Right cardiac atrium (tissue), 5 donors: Measurements from ENCODE around the gene CPLX3. TPM values are rescaled to one million over a fixed set of nuclear protein-coding genes. Genes with fewer than 3 reads are reported as not detected.

Source experiments
- ATAC-seq, 2 donors: fragments of 200-7000 bp; cut with Tn5 transposase; one replicate each; pipeline versions ENCODE4 v1.8.0 to v1.9.1; 2020; ENCODE audit warnings: moderate library complexity in 2 of 2, mild to moderate bottlenecking in 1 of 2
- DNase-seq, 3 donors: peaks; one replicate each; pipeline ENCODE4 v3.0.0-alpha.2; 2020
- H3K27ac ChIP-seq: one replicate; pipeline ENCODE4 v1.5.1; 2013; ENCODE audit warnings: mild to moderate bottlenecking, low read length, control low read depth, moderate library complexity
- H3K27me3 ChIP-seq: one replicate; pipeline ENCODE4 v1.6.1; 2013; ENCODE audit not compliant: control insufficient read depth, insufficient read depth
- H3K4me1 ChIP-seq: one replicate; pipeline ENCODE4 v1.6.1; 2013; ENCODE audit warnings: low read length; ENCODE audit not compliant: control insufficient read depth, insufficient read depth
- H3K4me3 ChIP-seq: one replicate; pipeline ENCODE4 v1.5.1; 2013; ENCODE audit warnings: low read length, control low read depth
- H3K9me3 ChIP-seq: one replicate; pipeline ENCODE4 v1.6.1; 2013; ENCODE audit warnings: low read length; ENCODE audit not compliant: control insufficient read depth
- WGBS: extraction: QIAGEN DNeasy Blood & Tissue Kit; methylation state at CpG from one replicate; pipeline ENCODE4 v1.1.7; 2013; 5-methylcytosine and 5-hydroxymethylcytosine counted together
- intact Hi-C, 4 donors: fragments of 100-400 bp; cut with DNase I; formaldehyde crosslinking; loops; one replicate each; pipeline versions ENCODE4 v1.11.0 to v1.14.0; 2022 to 2023
- polyA plus RNA-seq: library from polyadenylated mRNA; stranded (reverse); fragments of 200-250 nt; gene quantifications from one replicate; pipeline ENCODE4 v1.2.3, GENCODE V29; 2013
- total RNA-seq, 4 donors: library from RNA; stranded (reverse); fragmentation: NEBNext Ultra II Directional; extraction: Animal tissue kit (Norgen Biotek cat#: 25700); gene quantifications; one replicate each; pipeline ENCODE4 v1.2.1, GENCODE V29; 2021
- donor health status: healthy with polysubstance abuse.
- donor health status: DM: no; HTN: yes; CAD: no.
- donor health status: DM: no; HTN: no; CAD: no.
- donor health status: DM: no; HTN: yes; CAD: no; lungs with severe emphysema.
- donor health status: DM: yes; HTN: yes; CAD: no.

Gene CPLX3
- total and polyA plus RNA-seq, 5 donors = 13.0 to 31.0 (median 16.1) TPM

GRCh38 chr15:74808840-74809229 lies 17.6 kb upstream of the CPLX3 start:
- no peak for ATAC-seq

DNA sequence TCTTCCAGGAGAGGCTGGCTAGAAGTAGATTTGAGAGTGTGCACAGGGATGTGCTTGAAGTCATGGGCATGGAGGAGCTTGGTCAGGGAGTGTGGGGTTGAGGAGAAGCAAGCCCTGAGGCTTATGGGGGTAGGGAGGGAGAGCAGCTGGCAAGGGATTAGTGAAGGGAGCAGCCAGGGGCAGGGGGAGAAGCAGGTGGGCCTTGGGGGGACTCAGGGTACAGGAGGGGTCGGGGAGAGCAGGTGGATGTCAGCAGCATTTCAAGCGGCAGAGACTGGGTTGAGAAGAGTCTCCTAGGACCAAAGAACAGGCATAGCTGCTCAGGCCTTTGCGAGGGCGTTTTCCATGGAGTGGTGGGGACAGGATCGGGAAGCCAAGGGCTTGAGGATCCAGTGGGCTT lies 17.2 kb upstream of the CPLX3 start:
- DNase-seq = peak in 2 of 3 donors; percentile 18 to 27
- 82% methylated on average over 5 of the region's 5 CpGs for WGBS

More at GRCh38 chr15:74808840-74809229, 17.6 kb upstream of the CPLX3 start:
- Histone ChIP-seq H3K4me3 (no peak overlapping the region), H3K27ac (no peak overlapping the region), H3K27me3 (no peaks in the 10 kb centered on the region), H3K4me1 (no peaks in the 10 kb centered on the region), H3K9me3 (no peaks in the 10 kb centered on the region)
- 57% methylated on average over 4 of the region's 4 CpGs for WGBS
- intact Hi-C loops = no loop called here
- peak in 1 of 3 donors; percentile 10 for DNase-seq

DNA sequence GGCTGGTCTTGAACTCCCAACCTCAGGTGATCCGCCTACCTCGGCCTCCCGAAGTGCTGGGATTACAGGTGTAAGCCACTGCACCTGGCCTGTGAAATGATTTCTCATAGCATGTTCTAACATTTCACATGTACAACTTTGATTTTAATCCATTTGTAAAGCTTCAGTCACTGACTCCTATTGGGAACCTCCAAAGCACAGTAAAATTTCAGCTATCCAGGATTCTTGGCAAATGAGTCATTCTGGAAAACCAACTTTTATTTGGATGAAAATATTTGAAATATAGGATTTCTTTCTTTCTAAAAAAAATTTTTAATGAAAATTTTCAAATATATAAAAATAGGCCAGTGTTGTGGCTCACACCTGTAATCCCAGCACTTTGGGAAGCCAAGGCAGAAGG lies 16.5 kb upstream of the CPLX3 start:
- H3K9me3 ChIP-seq = no peaks in the 10 kb centered on the region
- intact Hi-C loops = no loop called here
- H3K27me3 ChIP-seq = no peaks in the 10 kb centered on the region

More for the DNA sequence above, 17.2 kb upstream of the CPLX3 start:
- intact Hi-C loops = no loop called here
- H3K27me3 ChIP-seq = no peaks in the 10 kb centered on the region
- no peaks in the 10 kb centered on the region for H3K9me3 ChIP-seq
- H3K4me3 ChIP-seq = no peak overlapping the region
- H3K27ac ChIP-seq = no peak overlapping the region
- no peak for ATAC-seq
- no peaks in the 10 kb centered on the region for H3K4me1 ChIP-seq

GRCh38 chr15:74812533-74812932 lies 13.9 kb upstream of the CPLX3 start, which contains the start of gene LMAN1L:
TSS of gene LMAN1L (plus strand) at chr15:74812835. CDS start at chr15:74812855, 20 bp downstream.
- DNase-seq = peak; percentile 49 to 86 (median 79)
- H3K27ac ChIP-seq = peak within 1 kb of the TSS; percentile 19
- ATAC-seq = peak; percentile 70 to 72
- H3K27me3 ChIP-seq = no peaks in the 10 kb centered on the region
- peak within 1 kb of the TSS; percentile 3 for H3K4me3 ChIP-seq
- intact Hi-C loops = no loop called here
- no peaks in the 10 kb centered on the region for H3K4me1 ChIP-seq
- WGBS = 32% methylated on average over 12 of the region's 12 CpGs
- no peaks in the 10 kb centered on the region for H3K9me3 ChIP-seq

More for the DNA sequence above, 16.5 kb upstream of the CPLX3 start:
- Histone ChIP-seq H3K4me1 (no peaks in the 10 kb centered on the region), H3K27ac (no peak overlapping the region), H3K4me3 (no peak overlapping the region)
- no peak for ATAC-seq
- 86% methylated on average over 3 of the region's 3 CpGs for whole genome bisulfite sequencing
- no peak for DNase-seq

DNA sequence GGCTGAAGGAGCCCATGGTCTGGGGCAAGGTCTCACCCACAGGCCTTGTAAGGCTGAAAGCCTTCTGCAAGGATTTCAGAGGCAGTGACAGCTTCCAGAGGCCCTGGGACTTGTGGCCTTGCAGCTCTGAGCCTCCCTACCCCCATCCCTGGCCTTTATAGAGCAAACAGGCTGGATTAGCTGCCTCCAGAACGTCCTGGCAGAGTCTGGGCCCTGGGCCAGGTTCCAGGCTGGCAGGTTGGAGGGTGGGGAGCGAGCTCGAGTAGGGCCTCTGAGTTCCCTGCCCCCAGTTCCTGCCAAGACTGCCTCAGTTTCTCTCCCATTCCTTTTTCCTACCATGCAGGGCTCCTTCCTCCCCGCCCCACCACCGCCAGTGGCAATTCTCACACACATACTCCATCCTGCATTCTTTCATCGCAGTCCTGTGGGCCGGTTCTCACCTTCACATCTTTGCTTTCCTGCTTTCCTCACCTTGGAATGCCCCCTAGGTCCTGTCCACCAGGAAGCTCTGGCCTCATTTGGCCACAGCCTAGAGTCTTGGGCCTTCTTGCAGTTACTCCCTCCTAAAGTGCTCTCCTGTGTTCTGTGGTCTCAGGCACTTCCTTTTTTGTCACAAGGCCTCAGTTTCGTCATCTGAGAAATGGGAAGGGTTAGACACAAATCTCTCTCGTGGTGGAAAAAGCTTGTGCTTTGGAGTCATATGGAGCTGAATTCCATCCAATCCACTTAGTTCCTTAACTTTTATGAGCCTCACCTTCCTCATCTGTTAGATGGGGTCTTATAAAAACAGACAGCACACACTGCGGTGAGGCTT lies 11.1 kb upstream of the CPLX3 start:
- Histone ChIP-seq H3K9me3 (no peaks in the 10 kb centered on the region), H3K4me1 (no peaks in the 10 kb centered on the region), H3K27ac (peak overlapping the region; percentile 48), H3K4me3 (no peak overlapping the region), H3K27me3 (no peaks in the 10 kb centered on the region)
- 70% methylated on average over 10 of the region's 10 CpGs for WGBS
- DNase-seq (peak in 2 of 3 donors; percentile 77 to 81), ATAC-seq (peak; percentile 10 to 13)
- intact Hi-C loops = no loop called here

- no peak for ATAC-seq
- intact Hi-C loops = no loop called here
- 84% methylated on average over 15 of the region's 15 CpGs for WGBS
These were observed 10.5 kb upstream of the CPLX3 start for GRCh38 chr15:74815961-74816360.

GRCh38 chr15:74816624-74817369 lies 9.6 kb upstream of the CPLX3 start:
- Histone ChIP-seq H3K27ac (peak overlapping the region; percentile 87), H3K4me3 (no peak overlapping the region), H3K27me3 (no peaks in the 10 kb centered on the region), H3K9me3 (no peaks in the 10 kb centered on the region), H3K4me1 (peaks cover 4% of the 10 kb centered on the region)
- DNase-seq (peak in 1 of 3 donors; percentile 24), ATAC-seq (no peak)
- intact Hi-C loops = no loop called here
- WGBS = 44% methylated on average over 19 of the region's 19 CpGs

More at GRCh38 chr15:74815961-74816360, 10.5 kb upstream of the CPLX3 start:
- H3K27ac ChIP-seq = peak overlapping the region; percentile 48
- no peaks in the 10 kb centered on the region for H3K9me3 ChIP-seq
- peak in 2 of 3 donors; percentile 19 to 44 for DNase-seq
- H3K4me1 ChIP-seq = peaks cover 3% of the 10 kb centered on the region
- no peaks in the 10 kb centered on the region for H3K27me3 ChIP-seq
- no peak overlapping the region for H3K4me3 ChIP-seq

GRCh38 chr15:74817370-74817737 lies 9.1 kb upstream of the CPLX3 start:
- peak; percentile 56 to 86 (median 75) for DNase-seq
- Histone ChIP-seq H3K4me3 (no peak overlapping the region), H3K9me3 (no peaks in the 10 kb centered on the region), H3K27ac (peak overlapping the region; percentile 87), H3K4me1 (peaks cover 4% of the 10 kb centered on the region), H3K27me3 (no peaks in the 10 kb centered on the region)
- ATAC-seq = peak; percentile 69 to 73
- WGBS = 17% methylated on average over 9 of the region's 9 CpGs
- intact Hi-C loops = no loop called here

DNA sequence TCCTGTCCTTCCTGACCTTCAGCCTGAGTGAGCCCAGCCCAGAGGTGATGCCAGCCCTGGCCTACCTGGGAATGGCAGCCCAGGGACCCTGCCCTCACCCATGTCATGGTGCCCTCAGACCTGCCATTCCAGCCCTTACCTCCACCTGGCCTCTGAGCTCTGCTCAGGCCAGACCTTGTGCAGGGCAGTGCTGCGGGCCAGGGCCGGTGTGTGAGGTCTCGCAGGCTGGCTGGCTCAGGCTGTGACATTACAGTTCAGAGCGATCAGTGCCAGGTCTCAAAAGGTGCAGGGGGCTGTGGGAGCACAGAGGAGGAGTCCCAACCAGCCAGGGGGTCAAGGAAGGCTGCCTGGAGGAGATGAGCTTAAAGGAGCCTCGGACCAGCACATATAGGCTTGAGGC lies 6.4 kb upstream of the CPLX3 start:
- 90% methylated on average over 5 of the region's 5 CpGs for WGBS
- Histone ChIP-seq H3K9me3 (no peaks in the 10 kb centered on the region), H3K27me3 (no peaks in the 10 kb centered on the region), H3K4me1 (peaks cover 4% of the 10 kb centered on the region), H3K27ac (no peak overlapping the region), H3K4me3 (no peak overlapping the region)
- intact Hi-C loops = no loop called here
- ATAC-seq (no peak), DNase-seq (peak in 1 of 3 donors; percentile 23)

DNA sequence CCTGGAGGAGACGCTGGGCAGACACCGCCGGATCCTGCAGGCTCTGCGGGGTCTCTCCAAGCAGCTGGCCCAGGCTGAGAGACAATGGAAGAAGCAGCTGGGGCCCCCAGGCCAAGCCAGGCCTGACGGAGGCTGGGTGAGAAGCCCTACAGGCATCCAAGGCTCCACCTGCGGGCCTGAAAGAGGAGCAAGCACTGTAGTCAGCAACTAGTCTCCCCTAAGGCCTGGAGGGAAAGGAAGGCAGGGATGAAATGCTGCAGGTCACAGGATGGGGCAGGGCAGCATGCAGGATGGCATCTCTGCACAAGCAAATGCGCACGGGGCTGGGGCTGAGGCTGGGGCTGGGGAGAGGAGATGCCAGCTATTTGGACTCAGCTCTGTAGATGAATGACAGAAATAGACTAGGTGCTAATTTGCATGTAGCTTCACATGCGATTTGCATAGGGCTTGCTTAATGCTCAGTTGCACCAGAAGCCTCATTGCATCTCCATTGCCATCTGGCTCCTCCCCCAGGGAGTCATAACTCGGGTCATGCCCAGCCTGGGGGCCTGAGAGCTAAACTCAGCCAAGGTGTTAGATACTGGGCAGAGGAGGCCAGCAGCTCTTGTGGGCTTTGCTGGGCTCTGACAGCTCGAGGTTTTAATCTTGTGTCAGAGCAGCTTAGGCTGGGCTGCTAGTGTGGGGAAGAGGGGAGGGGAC lies 5.2 kb upstream of the CPLX3 start:
- ATAC-seq = peak; percentile 22 to 41
- H3K9me3 ChIP-seq = no peaks in the 10 kb centered on the region
- peaks cover 4% of the 10 kb centered on the region for H3K4me1 ChIP-seq
- no peak overlapping the region for H3K4me3 ChIP-seq
- intact Hi-C loops = no loop called here
- H3K27ac ChIP-seq = peak overlapping the region; percentile 57
- WGBS = 40% methylated on average over 11 of the region's 11 CpGs
- DNase-seq = peak in 1 of 3 donors; percentile 70
- no peaks in the 10 kb centered on the region for H3K27me3 ChIP-seq
